Head of caudate nucleus (tissue), 42 donors: ENCODE data around the gene GFRA1.
"Not testable (repeated sequence)": the region's sequence is repeated elsewhere in the genome, so short reads cannot be mapped to it uniquely, and the experiment has no call there.

ENCODE experiments used
- DNase-seq, 42 donors: peaks; one replicate each; pipeline versions ENCODE4 v3.0.0 to v3.0.0-alpha.2; 2020 to 2021; ENCODE audit warnings: mixed read lengths in 7 of 42
- intact Hi-C: fragments of 100-400 bp; cut with DNase I; formaldehyde crosslinking; loops from one replicate; pipeline ENCODE4 v1.15.0; 2022

Gene GFRA1

GRCh38 chr10:116063107-116063506 is 209.9 kb downstream of the GFRA1 start:
- no peak for DNase-seq
- intact Hi-C loops, result no loop called here

- intact Hi-C loops, result no loop called here
- DNase-seq, result no peak
These were observed 212.1 kb downstream of the GFRA1 start for GRCh38 chr10:116060864-116061263.

- intact Hi-C loops, result no loop called here
- DNase-seq, result no peak
These were observed 213.7 kb downstream of the GFRA1 start for GRCh38 chr10:116059320-116059719.

- intact Hi-C loops, result no loop called here
- no peak for DNase-seq
These were observed 216.3 kb downstream of the GFRA1 start for GRCh38 chr10:116056445-116057293.

- DNase-seq, result no peak
- intact Hi-C loops, result no loop called here
These were observed 217.1 kb downstream of the GFRA1 start for GRCh38 chr10:116055917-116056252.

GRCh38 chr10:116055252-116055916 is 217.6 kb downstream of the GFRA1 start:
- intact Hi-C loops, result no loop called here
- no peak for DNase-seq

- DNase-seq, result no peak
- intact Hi-C loops, result no loop called here
These were observed 219.1 kb downstream of the GFRA1 start for GRCh38 chr10:116053910-116054309.

GRCh38 chr10:116053009-116053730 is 219.8 kb downstream of the GFRA1 start:
- intact Hi-C loops, DNase-seq: not testable (repeated sequence)

GRCh38 chr10:116052522-116052921 is 220.5 kb downstream of the GFRA1 start:
- DNase-seq, intact Hi-C loops: not testable (repeated sequence)

- intact Hi-C loops, result no loop called here
- no peak for DNase-seq
These were observed 223.1 kb downstream of the GFRA1 start for GRCh38 chr10:116049974-116050304.

- intact Hi-C loops, result no loop called here
- no peak for DNase-seq
These were observed 223.6 kb downstream of the GFRA1 start for GRCh38 chr10:116049158-116049973.

GRCh38 chr10:116045366-116046356 is 227.3 kb downstream of the GFRA1 start:
- intact Hi-C loops, result no loop called here
- no peak for DNase-seq

GRCh38 chr10:116044801-116045248 is 228.2 kb downstream of the GFRA1 start:
- intact Hi-C loops, result no loop called here
- no peak for DNase-seq

- intact Hi-C loops, result no loop called here
- no peak for DNase-seq
These were observed 229.1 kb downstream of the GFRA1 start for GRCh38 chr10:116043861-116044260.

GRCh38 chr10:116043304-116043703 is 229.7 kb downstream of the GFRA1 start:
- intact Hi-C loops, result no loop called here
- DNase-seq, result no peak

GRCh38 chr10:116041948-116042347 is 231.1 kb downstream of the GFRA1 start:
- intact Hi-C loops, result no loop called here
- no peak for DNase-seq

- no peak for DNase-seq
- intact Hi-C loops, result no loop called here
These were observed 233.4 kb downstream of the GFRA1 start for GRCh38 chr10:116039612-116040011.

- DNase-seq, result no peak
- intact Hi-C loops, result no loop called here
These were observed 234.7 kb downstream of the GFRA1 start for GRCh38 chr10:116038259-116038658.
